Aorta (tissue), 5 donors: Measurements from ENCODE around the gene IQSEC1. TPM values are rescaled to one million over a fixed set of nuclear protein-coding genes. Genes with fewer than 3 reads are reported as not detected.

Experiments
- ATAC-seq: fragments of 200-7000 bp; cut with Tn5 transposase; one replicate; pipeline ENCODE4 v1.9.1; 2022; ENCODE audit warnings: moderate library complexity; ENCODE audit not compliant: low FRiP score
- DNase-seq, 2 donors: peaks; one replicate each; pipeline ENCODE4 v3.0.0-alpha.2; 2020
- H3K27ac ChIP-seq, 2 donors: one replicate each; pipeline ENCODE4 v1.5.1; 2013; ENCODE audit warnings: low read length in 2 of 2, mild to moderate bottlenecking in 2 of 2, moderate library complexity in 2 of 2, control low read depth in 1 of 2, inconsistent platforms in 1 of 2, low read depth in 1 of 2
- H3K27me3 ChIP-seq, 2 donors: one replicate each; pipeline ENCODE4 v1.6.1; 2013; ENCODE audit warnings: control low read depth in 1 of 2, low read length in 1 of 2, mild to moderate bottlenecking in 1 of 2, moderate library complexity in 1 of 2; ENCODE audit not compliant: insufficient read depth in 2 of 2, control insufficient read depth in 1 of 2
- H3K36me3 ChIP-seq, 2 donors: one replicate each; pipeline ENCODE4 v1.6.1; 2013; ENCODE audit warnings: control low read depth in 1 of 2, low read length in 1 of 2, mild to moderate bottlenecking in 1 of 2; ENCODE audit not compliant: insufficient read depth in 2 of 2, control insufficient read depth in 1 of 2
- H3K4me1 ChIP-seq, 2 donors: one replicate each; pipeline ENCODE4 v1.6.1; 2013; ENCODE audit warnings: low read length in 2 of 2, control low read depth in 1 of 2, mild to moderate bottlenecking in 1 of 2, moderate library complexity in 1 of 2; ENCODE audit not compliant: insufficient read depth in 2 of 2, control insufficient read depth in 1 of 2
- H3K4me3 ChIP-seq, 2 donors: one replicate each; pipeline ENCODE4 v1.5.1; 2013; ENCODE audit warnings: low read length in 2 of 2, control low read depth in 1 of 2, mild to moderate bottlenecking in 1 of 2
- H3K9me3 ChIP-seq: one replicate; pipeline ENCODE4 v1.6.1; 2013; ENCODE audit warnings: mild to moderate bottlenecking, low read length; ENCODE audit not compliant: control insufficient read depth
- WGBS, 2 donors: extraction: QIAGEN DNeasy Blood & Tissue Kit; methylation state at CpG; one replicate each; pipeline ENCODE4 v1.1.7; 2013; 5-methylcytosine and 5-hydroxymethylcytosine counted together
- intact Hi-C, 2 donors: fragments of 100-400 bp; cut with DNase I; formaldehyde crosslinking; loops; one replicate each; pipeline versions ENCODE4 v1.14.2 to v1.15.0; 2022
- polyA plus RNA-seq, 2 donors: library from polyadenylated mRNA; stranded (reverse); fragments of 200-250 nt; gene quantifications; one replicate each; pipeline ENCODE4 v1.2.3, GENCODE V29; 2013
- total RNA-seq, 2 donors: library from RNA; stranded (reverse); fragmentation: NEBNext Ultra II Directional; extraction: Animal tissue kit (Norgen Biotek cat#: 25700); gene quantifications; one replicate each; pipeline ENCODE4 v1.2.1, GENCODE V29; 2021
- donor health status: healthy with polysubstance abuse.
- donor health status: Bipolar disorder and iron deficiency.
- donor health status: DM: no; HTN: no; CAD: no.
- donor health status: DM: no; HTN: no; CAD: no.
- donor health status: DM: yes; HTN: yes; CAD: no.

IQSEC1 gene
- total and polyA plus RNA-seq, 4 donors, result 12.6 to 84.7 (median 49.9) TPM

GRCh38 chr3:12994607-12995388 lies 78.4 kb downstream of the IQSEC1 start:
- Histone ChIP-seq H3K4me1 (no peaks in the 10 kb centered on the region), H3K4me3 (peak overlapping the region; percentile 65 to 71), H3K27ac (peak overlapping the region; percentile 51 to 86), H3K9me3 (no peaks in the 10 kb centered on the region), H3K27me3 (no peaks in the 10 kb centered on the region), H3K36me3 (no peaks in the 10 kb centered on the region)
- ATAC-seq (peak; percentile 93), DNase-seq (peak; percentile 93 to 97)
- WGBS, 2 donors, result 0% methylated on average over 58 of the region's 58 CpGs
- intact Hi-C loops, result no loop called here

GRCh38 chr3:12994357-12994606 lies 78.9 kb downstream of the IQSEC1 start:
- H3K36me3 ChIP-seq, result no peaks in the 10 kb centered on the region
- 0 to 2% methylated on average over 6 to 25 of the region's 25 CpGs for WGBS, 2 donors
- intact Hi-C loops, result no loop called here
- ATAC-seq (peak; percentile 73), DNase-seq (peak; percentile 78 to 86)
- peak overlapping the region; percentile 17 to 86 for H3K27ac ChIP-seq
- H3K27me3 ChIP-seq, result no peaks in the 10 kb centered on the region
- peak overlapping the region; percentile 65 to 71 for H3K4me3 ChIP-seq
- H3K4me1 ChIP-seq, result no peaks in the 10 kb centered on the region
- no peaks in the 10 kb centered on the region for H3K9me3 ChIP-seq

GRCh38 chr3:12993517-12994356 lies 79.5 kb downstream of the IQSEC1 start:
- intact Hi-C loops, result no loop called here

GRCh38 chr3:12992629-12993516 lies 80.4 kb downstream of the IQSEC1 start:
- H3K27ac ChIP-seq, result peak overlapping the region in 1 of 2 donors; percentile 22
- H3K4me3 ChIP-seq, result peak overlapping the region in 1 of 2 donors; percentile 71
- H3K27me3 ChIP-seq, result no peaks in the 10 kb centered on the region
- WGBS, 2 donors, result 18 to 20% methylated on average over 20 to 24 of the region's 24 CpGs
- DNase-seq, result peak; percentile 61 to 82
- no peaks in the 10 kb centered on the region for H3K9me3 ChIP-seq
- H3K4me1 ChIP-seq, result no peaks in the 10 kb centered on the region
- intact Hi-C loops, result no loop called here
- ATAC-seq, result no peak
- no peaks in the 10 kb centered on the region for H3K36me3 ChIP-seq

More at GRCh38 chr3:12993517-12994356, 79.5 kb downstream of the IQSEC1 start:
- no peaks in the 10 kb centered on the region for H3K36me3 ChIP-seq
- H3K4me1 ChIP-seq, result no peaks in the 10 kb centered on the region
- H3K9me3 ChIP-seq, result no peaks in the 10 kb centered on the region
- no peaks in the 10 kb centered on the region for H3K27me3 ChIP-seq
- DNase-seq (peak; percentile 66 to 82), ATAC-seq (peak; percentile 2)
- H3K4me3 ChIP-seq, result peak overlapping the region; percentile 65 to 71
- 1% methylated on average over 64 to 114 of the region's 114 CpGs for WGBS, 2 donors
- peak overlapping the region in 1 of 2 donors; percentile 86 for H3K27ac ChIP-seq

GRCh38 chr3:12991861-12992281 lies 81.4 kb downstream of the IQSEC1 start:
- Histone ChIP-seq H3K27me3 (no peaks in the 10 kb centered on the region), H3K4me1 (no peaks in the 10 kb centered on the region), H3K36me3 (no peaks in the 10 kb centered on the region), H3K4me3 (no peak overlapping the region), H3K27ac (no peak overlapping the region), H3K9me3 (no peaks in the 10 kb centered on the region)
- DNase-seq, result peak; percentile 27 to 60
- intact Hi-C loops, result no loop called here
- no peak for ATAC-seq
- 88 to 91% methylated on average over 9 of the region's 9 CpGs for WGBS, 2 donors

GRCh38 chr3:12991481-12991837 lies 81.8 kb downstream of the IQSEC1 start:
- ATAC-seq (no peak), DNase-seq (peak in 1 of 2 donors; percentile 29)
- intact Hi-C loops, result no loop called here
- H3K4me1 ChIP-seq, result no peaks in the 10 kb centered on the region
- H3K36me3 ChIP-seq, result no peaks in the 10 kb centered on the region
- WGBS, 2 donors, result 74 to 83% methylated on average over 2 of the region's 2 CpGs
- no peak overlapping the region for H3K4me3 ChIP-seq
- no peaks in the 10 kb centered on the region for H3K27me3 ChIP-seq
- H3K27ac ChIP-seq, result no peak overlapping the region
- no peaks in the 10 kb centered on the region for H3K9me3 ChIP-seq

GRCh38 chr3:12990781-12991480 lies 82.3 kb downstream of the IQSEC1 start:
- ATAC-seq, result no peak
- no peak overlapping the region for H3K27ac ChIP-seq
- WGBS, 2 donors, result 76 to 78% methylated on average over 16 of the region's 16 CpGs

GRCh38 chr3:12990306-12990705 lies 82.9 kb downstream of the IQSEC1 start:
- WGBS, 2 donors, result 80 to 88% methylated on average over 5 of the region's 5 CpGs
- Histone ChIP-seq H3K27ac (no peak overlapping the region), H3K27me3 (no peaks in the 10 kb centered on the region), H3K4me3 (no peak overlapping the region), H3K9me3 (no peaks in the 10 kb centered on the region), H3K36me3 (no peaks in the 10 kb centered on the region), H3K4me1 (no peaks in the 10 kb centered on the region)
- peak; percentile 24 to 44 for DNase-seq
- no peak for ATAC-seq
- intact Hi-C loops, result no loop called here

More at GRCh38 chr3:12990781-12991480, 82.3 kb downstream of the IQSEC1 start:
- Histone ChIP-seq H3K4me3 (no peak overlapping the region), H3K9me3 (no peaks in the 10 kb centered on the region), H3K4me1 (no peaks in the 10 kb centered on the region), H3K27me3 (no peaks in the 10 kb centered on the region), H3K36me3 (no peaks in the 10 kb centered on the region)
- peak; percentile 31 to 47 for DNase-seq
- intact Hi-C loops, result no loop called here
